GM18505 (cell line): ENCODE results near the gene PAIP2.

Experiments
- ATAC-seq: cut with Tn5 transposase; IDR thresholded peaks from one replicate; pipeline ENCODE4 v1.9.1; 2021; ENCODE audit not compliant: unreplicated experiment
- POLR2A ChIP-seq: IDR thresholded peaks from 4 replicates; pipeline ENCODE4 v1.6.1; 2011; ENCODE audit warnings: borderline replicate concordance; ENCODE audit not compliant: insufficient read depth, insufficient read length; ENCODE audit errors: extremely low read depth

PAIP2 gene, protein sequence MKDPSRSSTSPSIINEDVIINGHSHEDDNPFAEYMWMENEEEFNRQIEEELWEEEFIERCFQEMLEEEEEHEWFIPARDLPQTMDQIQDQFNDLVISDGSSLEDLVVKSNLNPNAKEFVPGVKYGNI

DNA sequence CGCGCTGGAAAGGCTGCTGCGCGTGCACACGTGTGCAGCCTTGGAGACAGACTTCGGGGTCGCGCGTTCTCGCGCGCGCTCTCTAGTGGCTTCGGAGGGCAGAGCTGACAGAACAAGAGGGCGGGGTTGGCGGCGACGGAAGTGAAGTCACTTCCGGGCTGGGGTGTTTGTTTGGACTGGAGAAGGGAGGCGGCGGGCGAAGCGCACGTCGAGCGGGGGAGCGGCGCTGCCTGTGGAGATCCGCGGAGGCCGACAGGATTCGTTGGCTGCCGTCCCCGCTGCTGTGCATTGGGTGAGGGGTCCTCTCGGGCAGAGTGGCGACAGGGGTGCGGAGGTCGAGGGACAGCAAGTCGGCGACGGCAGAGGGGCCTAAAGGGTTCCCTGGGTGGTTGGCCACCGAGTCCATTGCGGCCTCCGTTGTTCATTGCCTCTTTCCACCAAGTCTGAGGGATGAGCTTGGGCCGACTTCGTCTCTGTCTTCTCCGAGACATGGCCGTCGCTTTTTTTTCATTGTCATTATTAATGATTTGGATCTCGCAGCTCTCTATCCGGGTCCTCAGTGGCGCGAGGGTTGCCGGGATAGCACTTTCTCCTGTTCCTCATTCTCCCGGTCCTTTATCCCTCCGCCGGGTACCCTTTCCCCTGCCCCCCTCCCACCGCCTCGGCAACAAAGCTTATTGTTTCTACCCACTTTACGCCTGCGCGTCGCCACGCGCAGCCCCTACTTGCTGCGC lies at the start of gene PAIP2:
PAIP2 (plus strand) TSS at position 166 of the 734 bp plus-strand sequence. CDS start 21,931 bp downstream, outside the sequence.
- peak; percentile 81 for TF ChIP-seq POLR2A
- ATAC-seq, result peak; percentile 85

DNA sequence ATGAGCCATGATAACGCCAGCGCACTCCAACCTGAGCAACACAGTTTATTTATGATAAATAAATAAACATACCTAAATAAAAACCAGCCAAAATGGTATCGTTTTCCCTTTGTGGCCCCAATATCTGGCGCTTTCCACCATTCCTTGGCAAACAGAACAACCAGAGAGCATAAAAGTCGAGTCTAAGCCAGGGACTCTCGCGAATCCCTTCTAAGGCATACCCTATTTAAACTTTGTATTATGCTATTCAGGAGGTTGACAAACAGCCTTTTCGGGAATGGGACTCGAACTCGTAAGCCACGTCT lies 48.5 kb upstream of the PAIP2 start:
- no peak for ATAC-seq
- TF ChIP-seq POLR2A, result no peak

DNA sequence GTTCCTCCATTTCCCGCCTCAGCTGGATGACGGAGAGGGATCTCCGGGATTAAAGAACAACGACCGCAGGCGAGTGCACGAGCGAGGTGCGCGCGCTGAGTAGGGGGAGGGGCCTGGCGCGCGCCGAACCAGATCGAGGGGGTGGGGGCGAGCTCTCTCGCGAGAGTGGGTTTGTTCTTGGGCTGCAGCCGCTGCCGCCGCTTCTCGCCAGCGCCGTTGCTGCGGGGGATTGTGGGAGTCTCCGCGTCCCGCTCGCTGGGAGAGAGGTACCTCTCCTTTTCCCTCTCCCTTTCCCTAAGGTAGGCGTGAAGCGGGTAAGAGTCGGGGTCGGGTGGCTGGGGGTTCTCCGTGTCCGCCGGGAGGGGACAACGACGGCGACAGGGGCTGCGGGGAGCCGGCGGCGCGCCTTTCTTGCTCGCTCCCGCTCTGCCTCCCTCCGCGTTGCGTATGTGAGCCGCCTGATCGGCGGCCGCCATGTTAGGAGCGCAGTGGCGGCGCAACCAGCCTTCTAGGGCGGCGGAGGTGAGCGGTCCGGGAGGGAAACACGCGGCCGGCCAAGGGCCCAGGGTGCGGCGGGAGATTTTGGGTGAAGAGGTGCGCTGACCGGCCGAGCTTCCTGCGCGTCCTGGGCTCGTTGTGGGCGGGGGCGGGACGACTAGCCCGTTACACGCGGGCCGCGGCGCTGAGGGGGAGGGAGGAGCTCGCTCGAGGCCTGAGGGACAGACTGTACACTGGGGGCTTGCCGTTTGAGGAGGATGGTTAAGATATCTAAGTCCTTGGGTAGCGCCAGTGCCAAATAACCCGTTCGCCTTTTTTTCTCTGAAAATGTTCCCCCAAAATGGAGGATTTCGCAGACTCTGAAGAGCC lies 47.9 kb upstream of the PAIP2 start, which contains the start of gene MATR3:
MATR3 (plus strand) TSS at position 234 of the 867 bp plus-strand sequence. CDS start 13,676 bp downstream, outside the sequence.
- peak; percentile 76 for ATAC-seq

DNA sequence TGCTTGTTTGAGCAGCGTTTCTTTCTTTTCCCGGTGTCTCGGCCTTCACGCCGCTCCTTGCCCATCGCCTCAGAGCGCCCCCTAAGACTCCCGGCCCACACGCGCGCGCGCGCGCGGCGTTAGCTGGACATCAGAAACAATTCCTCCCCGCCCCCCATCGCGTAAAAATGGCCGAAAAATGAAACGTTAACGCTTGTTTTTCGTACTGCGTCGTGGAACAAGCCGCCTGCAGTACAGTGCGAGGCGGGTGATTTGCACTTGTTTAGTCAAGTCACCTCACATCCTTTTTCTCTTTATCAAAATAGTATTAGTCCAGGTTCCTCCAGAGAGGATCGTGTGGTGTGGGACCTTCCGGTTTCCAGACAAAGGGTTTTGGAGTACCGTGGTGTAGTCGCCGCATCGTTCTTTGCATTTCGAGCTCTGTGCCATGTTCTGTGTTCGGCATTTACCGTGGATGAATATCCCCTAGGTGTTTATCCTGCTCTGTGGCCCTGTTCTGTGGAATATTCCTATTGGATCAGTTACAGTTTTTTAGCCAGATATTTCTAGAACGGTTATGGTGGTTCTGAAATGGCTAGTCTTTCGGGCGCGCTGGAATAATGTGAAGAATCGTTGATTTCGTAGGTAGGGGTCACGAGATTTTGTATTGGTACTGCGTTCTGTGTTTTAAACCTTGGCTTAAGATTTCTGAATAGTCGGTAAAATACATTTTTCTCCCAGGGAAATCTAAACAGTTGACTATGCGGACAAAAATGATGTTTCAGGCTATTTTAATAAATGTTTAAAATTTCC lies 47.1 kb upstream of the PAIP2 start:
- peak; percentile 4 for TF ChIP-seq POLR2A
- peak; percentile 35 for ATAC-seq

More for the DNA sequence above, 47.9 kb upstream of the PAIP2 start, which contains the start of gene MATR3:
- peak; percentile 95 for TF ChIP-seq POLR2A

DNA sequence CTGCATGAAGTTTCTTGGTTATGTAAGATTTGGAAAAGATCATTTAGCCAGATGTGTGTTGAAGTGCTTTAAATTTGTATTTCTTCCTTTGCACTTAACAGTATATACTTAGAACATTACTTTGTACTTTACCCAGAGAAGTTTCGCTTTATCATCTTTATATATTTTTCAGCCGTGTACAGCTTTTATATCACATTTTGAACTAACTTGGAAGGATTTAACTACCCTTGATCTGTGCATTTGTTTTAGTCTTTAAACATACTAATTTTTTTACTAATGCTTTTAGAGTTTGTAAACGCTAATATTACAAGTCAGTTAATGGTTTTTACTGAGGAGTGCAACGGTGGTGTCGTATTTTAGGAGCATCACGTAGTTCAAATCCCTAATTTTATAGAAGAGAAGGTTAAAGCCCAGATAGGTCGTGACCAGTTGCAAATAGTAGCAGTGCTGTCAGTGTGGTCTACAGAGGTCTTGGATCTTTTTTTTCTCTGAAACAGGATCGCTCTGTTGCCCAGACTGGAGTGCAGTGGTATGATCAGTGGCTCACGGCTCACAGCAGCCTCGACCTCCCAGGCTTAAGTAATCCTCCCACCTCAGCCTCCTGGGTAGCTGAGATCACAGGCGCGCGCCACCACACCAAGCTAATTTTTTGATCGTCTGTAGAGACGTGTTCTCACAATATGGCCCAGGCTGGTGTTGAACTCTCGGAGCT lies 46.2 kb upstream of the PAIP2 start:
- no peak for ATAC-seq
- TF ChIP-seq POLR2A, result no peak

DNA sequence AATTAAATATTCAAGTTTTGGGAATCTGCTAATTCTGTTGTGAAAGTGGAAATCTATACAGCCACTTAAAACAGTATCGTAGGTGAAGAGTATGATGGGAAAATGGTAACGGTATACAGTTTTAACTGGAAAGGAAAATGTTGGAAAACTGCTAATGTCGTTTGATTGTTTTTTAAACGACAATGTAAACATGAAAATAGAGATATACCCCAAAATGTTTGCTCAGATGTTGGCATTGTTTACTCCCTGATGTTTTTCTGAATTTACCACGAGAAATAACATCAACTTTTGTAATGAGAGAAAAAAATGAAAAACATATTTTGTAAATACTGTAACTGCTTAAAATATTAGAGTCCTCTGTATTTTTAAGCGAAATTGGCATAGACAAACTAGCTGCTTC lies 45.5 kb upstream of the PAIP2 start:
- no peak for TF ChIP-seq POLR2A

DNA sequence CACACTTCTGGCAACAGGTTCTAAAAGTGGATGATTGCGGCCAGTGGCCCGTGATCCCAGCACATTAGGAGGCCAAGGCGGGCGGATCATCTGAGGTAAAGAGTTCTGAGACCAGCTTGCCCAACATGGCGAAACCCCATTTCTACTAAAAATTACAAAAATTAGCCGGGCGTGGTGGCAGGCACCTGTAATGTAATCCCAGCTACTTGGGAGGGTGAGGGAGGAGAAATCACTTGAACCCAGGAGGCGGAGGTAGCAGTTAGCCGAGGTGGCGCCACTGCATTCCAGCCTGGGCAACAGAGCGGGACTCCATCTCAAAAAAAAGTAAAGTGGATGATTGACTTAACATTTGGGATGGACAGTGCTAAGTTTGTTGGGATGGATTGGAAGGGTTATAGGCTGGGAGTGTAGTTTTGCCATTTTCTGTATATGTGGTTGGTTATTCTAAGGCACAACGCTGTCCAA lies 44.8 kb upstream of the PAIP2 start:
- TF ChIP-seq POLR2A, result no peak
- no peak for ATAC-seq

More for the DNA sequence above, 45.5 kb upstream of the PAIP2 start:
- ATAC-seq, result no peak

DNA sequence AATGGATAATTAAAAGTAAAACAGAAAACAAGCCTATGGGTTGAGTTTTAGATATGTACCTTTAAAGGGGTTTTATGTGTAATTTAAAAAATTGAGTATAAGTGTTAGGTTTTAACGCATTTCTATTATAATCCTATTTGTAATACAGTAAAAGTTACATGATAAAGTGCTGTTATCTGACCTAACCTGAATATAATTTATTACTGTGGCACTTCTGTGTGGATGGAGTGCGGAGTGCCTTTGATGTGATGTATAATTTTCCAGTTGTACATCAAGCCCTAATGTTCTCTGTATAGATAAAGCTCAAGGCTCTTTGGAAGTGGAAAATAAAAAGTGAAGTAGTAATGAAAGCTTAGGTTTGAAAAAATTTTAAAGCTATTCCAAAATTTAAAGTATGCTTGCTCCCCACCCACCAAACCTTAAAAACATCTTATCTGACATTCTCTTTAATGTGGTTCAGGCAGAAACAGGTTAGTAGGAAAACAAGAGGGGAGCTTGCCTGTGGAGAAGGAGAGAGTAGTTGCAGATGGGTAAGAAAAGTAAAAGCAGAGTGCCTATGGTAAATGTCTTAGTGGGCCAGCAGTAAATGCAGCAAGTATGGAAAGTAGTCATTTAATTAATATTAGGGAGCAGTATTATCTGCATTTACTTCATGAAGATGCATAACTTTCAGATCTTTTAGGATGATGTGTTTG lies 44.1 kb upstream of the PAIP2 start:
- TF ChIP-seq POLR2A, result no peak
- no peak for ATAC-seq

DNA sequence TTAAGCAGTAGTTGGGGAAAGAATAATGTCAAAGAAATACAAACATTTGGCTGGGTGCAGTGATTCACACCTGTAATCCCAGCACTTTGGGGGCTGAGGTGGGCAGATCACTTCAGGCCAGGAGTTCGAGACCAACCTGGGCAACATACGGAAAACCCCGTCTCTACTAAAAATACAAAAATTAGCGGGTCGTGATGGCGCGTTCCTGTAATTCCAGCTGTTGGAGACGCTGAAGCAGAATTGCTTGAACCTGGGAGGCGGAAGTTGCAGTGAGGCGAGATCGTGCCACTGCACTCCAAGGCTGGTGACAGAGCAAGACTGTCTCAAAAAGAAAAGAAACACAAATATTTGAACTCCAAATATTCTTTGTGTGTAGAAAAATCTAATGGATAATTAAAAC lies 43.4 kb upstream of the PAIP2 start:
- no peak for TF ChIP-seq POLR2A
- ATAC-seq, result no peak

DNA sequence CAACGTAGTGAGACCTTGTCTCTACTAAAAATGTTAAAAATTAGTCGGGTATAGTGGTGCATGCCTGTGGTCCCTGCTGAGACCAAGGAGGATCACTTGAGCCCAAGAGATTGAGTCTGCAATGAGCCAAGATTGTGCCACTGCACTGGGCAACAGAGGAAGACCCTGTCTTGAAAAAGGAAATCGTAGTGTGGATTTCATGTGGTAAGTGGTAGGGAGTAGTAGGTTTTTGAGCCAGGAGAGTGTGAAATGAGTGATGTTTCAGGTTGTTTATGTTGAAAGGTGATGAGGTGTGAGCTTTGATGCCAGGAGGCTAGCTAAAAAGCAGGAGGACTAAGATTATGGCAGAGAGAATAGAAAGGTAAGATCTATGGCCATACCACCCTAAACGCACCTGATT lies 42.2 kb upstream of the PAIP2 start:
- TF ChIP-seq POLR2A, result no peak
- no peak for ATAC-seq

DNA sequence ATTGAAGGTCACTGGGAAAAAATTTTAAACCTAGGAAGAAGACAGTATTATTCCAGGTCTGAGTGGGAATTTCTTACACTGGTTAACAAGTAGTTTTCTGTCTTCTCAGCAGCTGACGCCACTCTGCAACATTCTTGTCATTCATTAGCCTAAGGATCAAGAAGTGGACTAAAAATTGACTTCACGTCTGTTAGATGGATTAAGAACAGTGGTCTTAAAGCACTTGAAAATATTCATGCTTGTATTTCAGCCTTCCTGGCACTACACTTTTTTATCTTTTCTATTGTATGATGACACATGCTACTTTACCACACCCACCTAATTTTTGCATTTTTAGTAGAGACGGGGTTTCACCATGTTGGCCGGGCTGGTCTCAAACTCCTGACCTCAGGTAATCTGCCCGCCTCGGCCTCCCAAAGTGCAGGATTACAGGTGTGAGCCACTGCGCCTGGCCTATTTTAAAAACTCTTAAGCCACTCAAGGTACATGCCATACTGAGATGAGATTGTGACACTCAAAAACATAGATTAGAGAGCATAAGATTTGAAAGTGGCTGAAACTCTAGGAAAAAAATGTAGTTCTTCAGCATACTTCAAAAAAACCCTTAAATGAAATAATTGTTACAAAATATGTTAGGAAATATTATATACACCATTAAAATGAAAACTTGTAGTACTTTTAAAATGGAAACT lies 39.7 kb upstream of the PAIP2 start:
- no peak for TF ChIP-seq POLR2A
- ATAC-seq, result no peak
